DMS153 treated with DMSO at 0.1 percent for 48 hours (cell line): Measurements from ENCODE around the gene CRYAB.
"Not testable (repeated sequence)": the region's sequence is repeated elsewhere in the genome, so short reads cannot be mapped to it uniquely, and the experiment has no call there.

Experiments used
- DNase-seq: peaks from one replicate; lab custom pipeline; 2025; ENCODE audit not compliant: unreplicated experiment; lab: John Stamatoyannopoulos, UW

Gene CRYAB

GRCh38 chr11:111909378-111909777, 2.2 kb downstream of the CRYAB start:
- no peak for DNase-seq

- no peak for DNase-seq
These were observed 2.8 kb downstream of the CRYAB start for GRCh38 chr11:111908639-111909305.

- no peak for DNase-seq
These were observed 4.9 kb downstream of the CRYAB start for GRCh38 chr11:111906680-111907079.

- DNase-seq, result no peak
These were observed 6.2 kb downstream of the CRYAB start for GRCh38 chr11:111905411-111905810.

- DNase-seq, result no peak
These were observed 24.7 kb downstream of the CRYAB start for GRCh38 chr11:111886844-111887243.

DNA sequence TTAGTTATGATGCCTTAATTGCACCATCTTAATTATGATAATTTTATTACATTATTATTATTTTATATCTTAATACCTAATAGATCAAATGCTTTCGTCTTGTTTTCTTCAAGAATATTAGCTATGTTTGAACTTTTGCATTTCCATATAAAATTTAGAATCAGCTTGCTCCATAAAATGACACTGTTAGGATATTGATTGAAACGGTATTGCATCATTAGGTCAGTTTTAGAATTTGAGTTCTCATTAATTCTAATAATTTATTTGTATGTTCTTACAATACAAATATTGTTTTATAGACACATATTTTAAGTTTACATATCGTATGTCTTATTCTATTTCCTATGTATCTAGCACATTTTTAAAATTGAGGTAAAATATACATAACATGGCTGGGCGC, 25.5 kb downstream of the CRYAB start:
- DNase-seq, result no peak

GRCh38 chr11:111885053-111885452, 26.5 kb downstream of the CRYAB start:
- DNase-seq, result not testable (repeated sequence)

DNA sequence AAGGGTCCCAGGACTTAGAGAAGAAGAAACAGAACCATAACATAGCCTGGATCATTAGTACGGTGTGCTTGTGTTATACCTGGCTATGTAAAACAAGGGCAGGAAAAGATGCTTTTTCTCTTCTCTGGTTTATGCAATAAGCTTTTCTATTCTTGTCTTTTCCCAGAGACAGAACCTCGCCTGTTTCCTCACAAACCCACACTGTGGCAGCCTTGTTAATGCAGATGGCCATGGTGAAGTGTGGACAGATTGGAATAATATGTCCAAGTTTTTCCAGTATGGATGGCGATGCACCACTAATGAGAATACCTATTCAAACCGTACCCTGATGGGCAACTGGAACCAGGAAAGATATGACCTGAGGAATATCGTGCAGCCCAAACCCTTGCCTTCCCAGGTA, 29.4 kb downstream of the CRYAB start:
- no peak for DNase-seq

GRCh38 chr11:111879637-111879960, 32.0 kb downstream of the CRYAB start:
- no peak for DNase-seq

DNA sequence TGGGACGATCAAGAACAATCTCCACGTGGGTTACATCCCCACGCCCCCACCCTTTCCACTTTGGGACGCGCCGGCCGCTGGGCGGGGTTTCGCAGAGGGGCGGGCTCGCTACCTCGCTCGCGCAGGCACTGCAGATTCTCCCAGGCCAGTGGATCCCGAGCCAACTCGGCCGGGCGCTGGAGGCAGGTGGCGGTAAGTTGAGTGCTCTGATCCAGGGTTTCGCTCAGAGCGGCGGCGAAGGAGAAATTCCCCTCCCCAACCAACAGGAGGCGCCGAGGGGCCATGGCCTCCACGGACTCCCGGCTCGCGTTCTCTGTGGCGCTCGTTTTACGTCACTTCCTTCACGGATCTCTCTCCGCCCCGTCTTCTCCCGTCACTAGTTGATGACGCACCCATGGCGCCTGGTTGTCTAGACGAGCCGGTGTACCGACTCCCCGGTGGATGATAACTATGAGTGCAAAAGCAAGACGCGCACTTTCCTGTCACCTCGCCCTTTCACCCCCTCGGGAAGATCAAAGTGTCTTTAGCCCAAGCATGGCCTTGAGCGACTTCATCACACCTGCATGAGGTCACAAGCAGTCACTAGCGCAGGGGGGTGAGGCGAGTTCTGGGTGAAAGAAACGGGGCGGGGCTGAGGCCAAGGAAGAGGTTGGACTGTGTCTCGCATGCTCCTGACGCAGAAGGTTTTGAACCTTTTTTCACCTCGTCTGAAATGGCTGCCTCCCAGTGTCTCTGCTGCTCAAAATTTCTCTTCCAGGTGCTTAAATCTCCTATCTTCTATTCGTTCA, 32.5 kb downstream of the CRYAB start, which contains the start of the genes CFAP68 and FDXACB1:
Gene CFAP68 (plus strand): TSS at position 693 of the 788 bp plus-strand sequence. CDS start 20 bp downstream, at position 713.
Gene FDXACB1 (minus strand): TSS at position 317 of the 788 bp plus-strand sequence. CDS start 33 bp downstream, at position 284.
- DNase-seq, result peak; percentile 97

DNA sequence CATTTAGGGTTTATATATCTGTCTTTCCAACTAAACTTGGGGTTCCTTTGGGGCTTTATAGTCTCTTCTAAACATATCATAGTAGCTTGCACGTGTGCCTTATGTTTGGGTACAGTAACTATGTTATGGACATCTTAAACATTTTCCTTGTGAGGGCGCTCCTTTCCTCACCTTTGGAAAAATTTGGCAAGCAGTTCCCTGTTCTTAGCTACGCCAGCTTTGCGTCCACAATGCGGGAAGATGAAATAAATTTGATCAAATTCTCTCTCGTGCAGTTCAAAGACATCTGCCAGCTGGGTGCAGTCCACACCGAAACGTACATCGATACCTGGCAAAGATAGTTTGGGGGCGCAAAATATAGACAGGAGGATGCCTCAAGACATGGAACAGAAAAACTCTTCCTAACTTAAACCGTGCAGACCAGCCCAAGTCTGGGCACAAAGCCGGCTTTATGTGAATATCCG, 33.2 kb downstream of the CRYAB start:
- DNase-seq, result no peak

DNA sequence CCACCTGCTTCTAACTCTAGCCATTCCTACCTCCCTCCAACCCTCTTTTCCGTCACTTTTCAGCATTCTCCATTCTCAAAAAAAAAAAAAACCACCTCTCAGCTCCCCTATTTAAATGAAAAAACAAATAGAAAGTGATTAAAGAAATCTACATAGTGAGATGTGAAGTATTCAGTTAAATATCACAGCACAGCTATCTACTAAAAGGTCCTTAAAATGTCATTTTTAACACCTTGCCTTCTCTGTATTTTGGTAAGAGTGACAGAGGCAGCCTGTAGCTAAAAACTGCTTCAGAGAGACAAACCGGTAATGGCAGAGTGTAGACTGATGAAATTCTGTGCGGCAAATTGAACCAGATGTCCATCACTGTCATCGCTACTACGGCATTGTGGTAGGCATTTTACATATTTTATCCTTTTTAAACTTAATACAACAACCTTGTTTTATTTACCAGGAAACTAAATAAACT, 39.8 kb downstream of the CRYAB start:
- DNase-seq, result no peak

GRCh38 chr11:111870886-111871692, 40.5 kb downstream of the CRYAB start, which contains the start of gene ALG9:
Gene ALG9 (minus strand): TSS chr11:111871581. CDS start chr11:111871482, 99 bp downstream.
- DNase-seq, result peak; percentile 46

DNA sequence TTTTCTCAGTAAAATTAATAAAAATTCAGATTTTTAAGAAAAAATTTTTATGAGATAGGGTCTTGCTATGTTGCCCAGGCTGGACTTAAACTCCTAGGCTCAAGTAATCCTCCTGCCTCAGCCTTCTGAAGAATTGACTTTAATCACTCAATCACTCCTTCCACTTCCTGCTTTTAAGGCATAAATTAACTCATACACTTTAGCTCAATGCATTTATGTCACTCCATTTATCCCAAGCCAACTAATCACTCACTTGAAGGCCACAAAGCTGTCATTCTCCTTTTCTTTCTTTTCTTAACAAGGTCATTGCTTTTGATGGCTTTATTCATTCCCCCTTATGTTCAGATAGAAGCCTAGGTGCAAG, 41.1 kb downstream of the CRYAB start:
- DNase-seq, result peak; percentile 46

DNA sequence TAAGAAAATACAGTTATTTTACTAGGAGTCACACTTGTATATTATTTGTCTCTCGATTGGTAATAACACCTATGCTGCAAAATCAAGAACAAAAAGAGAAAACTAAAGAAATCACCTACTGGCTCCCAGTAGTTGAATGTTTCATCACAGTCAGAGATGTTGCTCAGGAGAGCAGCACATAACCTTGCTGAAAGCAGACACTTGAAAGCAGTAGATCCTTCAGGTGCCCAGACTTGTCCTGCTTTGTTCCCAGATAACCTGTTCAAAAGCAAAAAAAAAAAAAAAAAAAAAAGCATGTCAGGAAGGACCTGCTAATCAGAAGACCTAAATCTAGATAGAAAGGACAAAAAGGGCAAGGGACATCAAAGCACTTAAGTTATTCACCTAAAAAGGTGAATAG, 41.5 kb downstream of the CRYAB start:
- DNase-seq, result no peak

DNA sequence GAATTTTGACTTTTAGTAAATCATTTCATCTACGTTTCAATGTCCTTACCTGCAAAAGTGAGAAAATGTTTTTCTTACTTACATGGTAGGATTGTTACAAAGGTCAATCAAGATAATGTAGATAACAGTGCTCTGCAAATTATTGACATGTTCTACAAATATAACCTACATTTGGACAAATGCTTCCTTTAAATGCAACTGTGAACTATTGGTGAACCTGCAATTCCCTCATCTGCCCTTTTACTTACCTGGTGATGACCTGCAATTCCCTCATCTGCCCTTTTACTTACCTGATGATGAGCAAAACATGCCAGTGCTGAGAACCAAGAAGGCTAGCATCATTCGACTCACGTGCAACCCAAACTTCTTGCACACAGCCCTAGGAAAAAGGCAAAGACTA, 51.3 kb downstream of the CRYAB start:
- DNase-seq, result no peak
